ENCODE results near the gene SMG6.

SMG6 gene

DNA sequence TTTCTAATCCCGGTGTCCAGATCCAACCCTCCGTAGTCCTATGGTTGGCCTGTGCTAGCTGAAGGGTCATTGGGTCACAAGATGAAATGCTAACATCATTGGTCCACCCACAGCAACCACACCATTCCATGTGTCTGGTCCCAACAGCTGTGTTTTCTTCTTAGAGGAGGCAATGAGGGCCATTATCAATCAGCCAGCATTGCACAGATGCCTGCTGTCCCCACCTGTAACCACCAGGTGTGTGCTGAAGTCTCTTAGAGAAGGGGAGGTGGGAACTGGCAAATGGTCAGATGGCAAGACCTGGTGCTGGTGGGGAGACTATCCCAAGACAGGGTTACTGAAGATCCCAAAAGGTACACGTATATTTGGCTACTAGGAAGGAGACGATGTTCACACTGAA is 211.3 kb downstream of the SMG6 start:
- H3K27ac ChIP-seq: no peak overlapping the region
- ChIA-PET CTCF (interaction anchor here (0.6 kb wide), 2 partner anchors 8 to 230 kb away, joined by 3 to 5 read pairs; no protein-coding TSS in a partner anchor), POLR2A (ENCODE audit: low non-redundant PET) (no interaction called here)
- TF ChIP-seq CTCF (conservative IDR thresholded peaks at IDR 0.05; ENCODE audit: low read depth): no peak
- no peak for DNase-seq (ENCODE audit: low spot score)

DNA sequence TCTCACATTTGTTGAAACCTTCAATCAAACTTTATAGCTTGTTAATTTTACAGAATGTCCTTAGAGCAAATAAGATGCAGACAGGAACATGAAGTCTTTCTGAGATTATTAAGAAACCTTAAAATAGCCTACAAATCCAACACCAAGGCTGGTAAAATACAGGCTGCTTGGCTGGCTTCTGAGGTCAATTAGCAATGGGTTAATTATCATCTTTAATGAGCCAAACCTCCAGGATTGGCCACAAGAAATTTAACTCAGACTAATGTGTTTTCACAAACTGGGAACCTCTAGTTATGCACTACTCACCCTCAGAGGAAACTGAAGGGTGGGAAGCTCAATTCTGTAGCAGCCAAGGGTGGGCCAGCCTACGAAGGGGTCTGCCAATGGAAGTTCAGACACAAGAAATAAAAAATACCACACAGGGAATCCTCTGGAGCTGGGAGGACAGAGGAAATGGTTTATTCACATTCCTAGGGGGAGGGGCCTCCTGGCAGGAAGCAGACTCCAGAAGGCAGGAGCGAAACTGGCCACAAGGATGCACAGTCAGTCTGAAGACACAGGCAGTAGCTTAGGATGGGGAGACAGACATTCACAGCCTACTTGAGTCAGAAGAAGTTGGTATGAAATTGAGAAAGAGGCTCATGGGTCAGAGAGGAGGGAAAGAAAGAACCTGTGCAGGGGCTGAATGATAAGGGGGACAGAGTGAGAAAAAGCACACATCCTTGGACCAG is 212.6 kb downstream of the SMG6 start:
- no peak overlapping the region for H3K27ac ChIP-seq
- TF ChIP-seq CTCF (conservative IDR thresholded peaks at IDR 0.05; ENCODE audit: low read depth): no peak
- POLR2A ChIA-PET (ENCODE audit: low non-redundant PET): no interaction called here
- peak; percentile 71 for DNase-seq (ENCODE audit: low spot score)
- CTCF ChIA-PET: interaction anchor here (0.5 to 1.0 kb wide), 2 partner anchors 20 to 192 kb away, joined by 3 read pairs; no protein-coding TSS in a partner anchor

DNA sequence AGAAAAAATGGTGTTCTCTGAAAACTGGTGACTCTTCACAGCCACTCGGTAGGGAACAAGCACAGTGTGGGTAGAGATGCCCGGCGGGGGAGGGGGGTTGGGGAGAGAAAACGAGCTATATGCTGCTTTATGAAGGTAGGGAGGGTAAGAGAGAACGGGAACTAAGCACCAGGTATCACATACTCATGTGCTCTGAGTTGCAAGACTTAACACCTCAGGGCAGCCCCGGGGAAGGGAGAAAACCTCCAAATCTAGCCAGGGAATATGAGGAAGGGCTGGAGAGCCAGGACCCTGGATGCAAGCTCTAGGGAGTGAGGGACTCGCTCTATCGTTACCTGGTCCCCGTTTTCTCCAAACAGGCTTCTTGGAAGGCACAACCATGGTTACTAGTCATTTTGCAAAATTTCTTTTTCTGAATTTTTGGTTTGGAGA is 213.4 kb downstream of the SMG6 start:
- ChIA-PET POLR2A (ENCODE audit: low non-redundant PET) (no interaction called here), CTCF (interaction anchor here (1.0 kb wide), 1 partner anchor 19 kb away, joined by 3 read pairs; no protein-coding TSS in a partner anchor)
- TF ChIP-seq CTCF (conservative IDR thresholded peaks at IDR 0.05; ENCODE audit: low read depth): no peak
- no peak for DNase-seq (ENCODE audit: low spot score)
- H3K27ac ChIP-seq: no peak overlapping the region

DNA sequence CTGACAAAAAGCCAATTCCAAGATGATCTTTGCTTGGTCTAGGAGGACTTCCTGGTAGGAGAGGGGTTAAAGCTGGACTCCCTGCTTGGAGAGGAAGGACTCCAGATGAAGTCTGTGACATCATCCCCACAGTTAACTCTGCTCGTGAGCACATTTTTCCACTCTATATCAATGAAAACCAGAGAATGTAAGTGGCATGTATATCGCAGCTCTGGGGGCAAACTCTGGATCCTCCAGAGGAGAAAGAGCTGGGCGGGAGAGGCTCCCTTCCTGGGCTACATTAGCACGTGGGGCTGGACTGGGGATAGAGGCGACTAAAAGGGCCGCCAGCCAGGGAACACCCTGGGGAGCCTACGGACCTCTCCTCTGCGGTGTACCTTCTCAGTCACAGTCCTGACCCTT is 214.6 kb downstream of the SMG6 start:
- TF ChIP-seq CTCF (conservative IDR thresholded peaks at IDR 0.05; ENCODE audit: low read depth): no peak
- no peak overlapping the region for H3K27ac ChIP-seq
- ChIA-PET CTCF (interaction anchor here (0.6 to 0.7 kb wide), 2 partner anchors 8 to 39 kb away, joined by 3 to 5 read pairs; no protein-coding TSS in a partner anchor), POLR2A (ENCODE audit: low non-redundant PET) (no interaction called here)
- no peak for DNase-seq (ENCODE audit: low spot score)

GRCh38 chr17:2087597-2088211 is 215.9 kb downstream of the SMG6 start:
- ChIA-PET POLR2A (ENCODE audit: low non-redundant PET) (no interaction called here), CTCF (no interaction called here)
- no peak for DNase-seq (ENCODE audit: low spot score)
- H3K27ac ChIP-seq: no peak overlapping the region
- TF ChIP-seq CTCF (conservative IDR thresholded peaks at IDR 0.05; ENCODE audit: low read depth): no peak

DNA sequence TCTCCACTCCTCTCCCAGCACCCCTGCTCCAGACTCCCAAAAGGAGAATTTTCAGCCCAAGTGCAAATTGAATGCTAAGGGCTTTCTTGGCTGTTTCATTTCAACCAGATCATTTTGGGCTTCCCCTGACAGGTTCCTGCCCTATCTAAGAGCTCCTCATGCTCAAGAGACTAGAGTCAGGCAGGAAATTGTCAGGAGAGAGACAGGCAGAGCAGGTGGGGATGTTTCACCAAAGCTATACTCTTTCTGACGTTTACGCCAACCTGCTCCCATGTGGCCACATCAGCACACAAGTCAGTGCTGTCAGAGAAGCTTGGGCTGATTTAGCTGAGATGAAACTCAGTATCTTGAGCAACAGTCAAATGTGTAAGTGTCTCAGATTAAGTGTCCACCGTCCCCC is 217.3 kb downstream of the SMG6 start:
- H3K27ac ChIP-seq: no peak overlapping the region
- TF ChIP-seq CTCF (conservative IDR thresholded peaks at IDR 0.05; ENCODE audit: low read depth): no peak
- no peak for DNase-seq (ENCODE audit: low spot score)
- POLR2A ChIA-PET (ENCODE audit: low non-redundant PET): no interaction called here
- CTCF ChIA-PET: interaction anchor here (2.2 kb wide), 1 partner anchor 159 kb away, joined by 9 read pairs; no protein-coding TSS in a partner anchor
